OCI-LY1 (cell line): ENCODE data around the gene COL12A1.

ENCODE experiments used
- H2AFZ ChIP-seq: fragments of 200-600 bp; sonication (generic), shearing (Covaris generic); 2 replicates; pipeline ENCODE4 v1.6.0; 2014; ENCODE audit warnings: antibody characterized with exemption, mild to moderate bottlenecking, low read length
- H3F3A ChIP-seq: fragments of 200-600 bp; sonication (generic), shearing (Covaris generic); 2 replicates; pipeline ENCODE4 v1.6.0; 2014; ENCODE audit warnings: mild to moderate bottlenecking, antibody characterized with exemption, low read length, moderate library complexity; ENCODE audit not compliant: insufficient read depth
- H3K27ac ChIP-seq: fragments of 200-600 bp; sonication (generic); 2 replicates; pipeline ENCODE4 v1.5.1; 2014; ENCODE audit warnings: low read length, mixed run types, mild to moderate bottlenecking, low read depth; ENCODE audit not compliant: poor library complexity, severe bottlenecking
- H3K27me3 ChIP-seq: fragments of 200-600 bp; sonication (generic); 2 replicates; pipeline ENCODE4 v1.6.0; 2014; ENCODE audit warnings: antibody characterized with exemption, mild to moderate bottlenecking, low read length, moderate library complexity; ENCODE audit not compliant: insufficient read depth
- H3K36me3 ChIP-seq: fragments of 200-600 bp; sonication (generic); 2 replicates; pipeline ENCODE4 v1.6.1; 2014; ENCODE audit warnings: mild to moderate bottlenecking, antibody characterized with exemption, low read length, moderate library complexity, mixed read lengths; ENCODE audit not compliant: insufficient read depth
- H3K4me1 ChIP-seq: fragments of 200-600 bp; sonication (generic); 2 replicates; pipeline ENCODE4 v1.5.1; 2014; ENCODE audit warnings: mild to moderate bottlenecking, low read length, moderate library complexity; ENCODE audit not compliant: insufficient read depth, severe bottlenecking
- H3K4me2 ChIP-seq: fragments of 200-600 bp; sonication (generic), shearing (Covaris generic); 2 replicates; pipeline ENCODE4 v1.6.1; 2014; ENCODE audit warnings: low read length
- H3K4me3 ChIP-seq: fragments of 200-600 bp; sonication (generic); 2 replicates; pipeline ENCODE4 v1.5.1; 2014; ENCODE audit warnings: low read length, low read depth, mild to moderate bottlenecking, mixed read lengths; ENCODE audit not compliant: poor library complexity, severe bottlenecking
- H3K79me2 ChIP-seq: fragments of 200-600 bp; shearing (Covaris generic); 2 replicates; pipeline ENCODE4 v1.6.1; 2016; ENCODE audit warnings: mixed run types, low read length, mixed read lengths; ENCODE audit not compliant: insufficient read depth
- H3K9ac ChIP-seq: fragments of 200-600 bp; sonication (generic), shearing (Covaris generic); 2 replicates; pipeline ENCODE4 v1.6.1; 2014; ENCODE audit warnings: mild to moderate bottlenecking, low read length, mixed read lengths
- H3K9me2 ChIP-seq: fragments of 200-600 bp; sonication (generic), shearing (Covaris generic); 2 replicates; pipeline ENCODE4 v1.6.1; 2014; ENCODE audit warnings: low read depth, mild to moderate bottlenecking, low read length, mixed read lengths
- H3K9me3 ChIP-seq: fragments of 200-600 bp; shearing (Covaris generic); 2 replicates; pipeline ENCODE4 v1.6.1; 2014; ENCODE audit warnings: low read length, mixed read lengths
- H4K20me1 ChIP-seq: fragments of 200-600 bp; sonication (generic), shearing (Covaris generic); 2 replicates; pipeline ENCODE4 v1.6.0; 2016; ENCODE audit warnings: mild to moderate bottlenecking, low read length; ENCODE audit not compliant: insufficient read depth
- CTCF ChIP-seq: fragments of 200-600 bp; sonication (generic), shearing (Covaris generic); IDR thresholded peaks from 2 replicates; pipeline ENCODE4 v1.5.1; 2017; ENCODE audit warnings: mild to moderate bottlenecking, antibody characterized with exemption, low read length, moderate library complexity, mixed read lengths
- EZH2 ChIP-seq: fragments of 200-600 bp; sonication (generic), shearing (Covaris generic); IDR thresholded peaks from 2 replicates; pipeline ENCODE4 v1.8.0; 2017; ENCODE audit warnings: borderline replicate concordance, mixed run types, mild to moderate bottlenecking, antibody characterized with exemption, low read length, moderate library complexity, mixed read lengths

The COL12A1 gene

GRCh38 chr6:75091467-75092190, 114.2 kb downstream of the COL12A1 start:
- Histone ChIP-seq H3K4me2 (no peak overlapping the region), H4K20me1 (no peaks in the 10 kb centered on the region), H3K9me2 (no peaks in the 10 kb centered on the region), H3K9ac (no peak overlapping the region), H3K4me1 (no peaks in the 10 kb centered on the region), H3F3A (no peaks in the 10 kb centered on the region), H3K36me3 (no peaks in the 10 kb centered on the region), H3K27ac (no peak overlapping the region), H3K4me3 (no peak overlapping the region), H3K9me3 (no peaks in the 10 kb centered on the region), H2AFZ (no peak overlapping the region), H3K27me3 (no peaks in the 10 kb centered on the region), H3K79me2 (no peaks in the 10 kb centered on the region)
- no peak for TF ChIP-seq EZH2

- Histone ChIP-seq H3K4me3 (no peak overlapping the region), H3K36me3 (no peaks in the 10 kb centered on the region), H3F3A (no peaks in the 10 kb centered on the region), H3K27me3 (no peaks in the 10 kb centered on the region), H3K9me3 (no peaks in the 10 kb centered on the region), H3K27ac (no peak overlapping the region), H3K9ac (no peak overlapping the region), H3K79me2 (no peaks in the 10 kb centered on the region), H3K9me2 (no peaks in the 10 kb centered on the region), H2AFZ (no peak overlapping the region), H4K20me1 (no peaks in the 10 kb centered on the region), H3K4me1 (no peaks in the 10 kb centered on the region), H3K4me2 (no peak overlapping the region)
- TF ChIP-seq CTCF (no peak), EZH2 (no peak)
Observed at GRCh38 chr6:75090576-75090975, 115.3 kb downstream of the COL12A1 start.

- H2AFZ ChIP-seq: no peak overlapping the region
- no peaks in the 10 kb centered on the region for H3K36me3 ChIP-seq
- H3K9me2 ChIP-seq: no peaks in the 10 kb centered on the region
- TF ChIP-seq EZH2: no peak
- no peak for TF ChIP-seq CTCF
- no peak overlapping the region for H3K27ac ChIP-seq
- H3K4me3 ChIP-seq: no peak overlapping the region
- H3K4me2 ChIP-seq: no peak overlapping the region
- no peak overlapping the region for H3K9ac ChIP-seq
- no peaks in the 10 kb centered on the region for H3K9me3 ChIP-seq
- H3K79me2 ChIP-seq: no peaks in the 10 kb centered on the region
- H3F3A ChIP-seq: no peaks in the 10 kb centered on the region
- H4K20me1 ChIP-seq: no peaks in the 10 kb centered on the region
- H3K4me1 ChIP-seq: no peaks in the 10 kb centered on the region
- H3K27me3 ChIP-seq: no peaks in the 10 kb centered on the region
Observed at GRCh38 chr6:75089921-75090320, 115.9 kb downstream of the COL12A1 start.
